ENCODE results near the gene FGD4.

DNA sequence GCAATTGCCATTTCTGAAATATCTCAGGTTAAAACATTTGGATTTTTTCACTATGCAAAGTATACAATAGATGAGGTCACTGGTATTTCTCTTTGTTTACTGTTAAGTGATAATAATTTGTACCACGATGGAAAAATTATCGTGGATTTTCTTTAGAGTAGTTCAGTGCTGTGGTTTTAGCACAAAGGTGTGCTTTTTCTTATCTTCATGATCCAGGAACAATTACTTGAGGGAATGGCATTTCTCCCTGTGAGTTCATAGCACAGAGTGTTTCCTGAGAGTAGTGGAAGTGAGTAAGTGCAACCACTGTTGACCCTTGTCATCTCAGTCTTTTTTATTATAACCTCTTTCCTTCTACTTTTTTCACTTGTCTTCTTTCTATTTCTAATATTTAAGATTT is 86.8 kb downstream of the FGD4 start:
- TF ChIP-seq KAT7 (CRISPR knock-in tag; IDR thresholded peaks at IDR 0.05; ENCODE audit: borderline replicate concordance) (no peak), ZNF671 (CRISPR knock-in tag; IDR thresholded peaks at IDR 0.05) (no peak), RELA (CRISPR knock-in tag; IDR thresholded peaks at IDR 0.05; ENCODE audit: borderline replicate concordance) (no peak), ETV6 (CRISPR knock-in tag; IDR thresholded peaks at IDR 0.05) (no peak)
- TF ChIP-seq, protein P1, sequence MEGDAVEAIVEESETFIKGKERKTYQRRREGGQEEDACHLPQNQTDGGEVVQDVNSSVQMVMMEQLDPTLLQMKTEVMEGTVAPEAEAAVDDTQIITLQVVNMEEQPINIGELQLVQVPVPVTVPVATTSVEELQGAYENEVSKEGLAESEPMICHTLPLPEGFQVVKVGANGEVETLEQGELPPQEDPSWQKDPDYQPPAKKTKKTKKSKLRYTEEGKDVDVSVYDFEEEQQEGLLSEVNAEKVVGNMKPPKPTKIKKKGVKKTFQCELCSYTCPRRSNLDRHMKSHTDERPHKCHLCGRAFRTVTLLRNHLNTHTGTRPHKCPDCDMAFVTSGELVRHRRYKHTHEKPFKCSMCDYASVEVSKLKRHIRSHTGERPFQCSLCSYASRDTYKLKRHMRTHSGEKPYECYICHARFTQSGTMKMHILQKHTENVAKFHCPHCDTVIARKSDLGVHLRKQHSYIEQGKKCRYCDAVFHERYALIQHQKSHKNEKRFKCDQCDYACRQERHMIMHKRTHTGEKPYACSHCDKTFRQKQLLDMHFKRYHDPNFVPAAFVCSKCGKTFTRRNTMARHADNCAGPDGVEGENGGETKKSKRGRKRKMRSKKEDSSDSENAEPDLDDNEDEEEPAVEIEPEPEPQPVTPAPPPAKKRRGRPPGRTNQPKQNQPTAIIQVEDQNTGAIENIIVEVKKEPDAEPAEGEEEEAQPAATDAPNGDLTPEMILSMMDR (IDR thresholded peaks at IDR 0.05): no peak

All from WTC11 (cell line).